Neural progenitor cell (in vitro differentiated cells): Measurements from ENCODE around the gene TNRC6C.

Experiments
- EZH2phosphoT487 ChIP-seq: fragments of 200-600 bp; sonication (generic); IDR thresholded peaks from 2 replicates; pipeline ENCODE4 v1.6.1; 2017; ENCODE audit warnings: antibody characterized with exemption
- TF ChIP-seq, protein P1 (sequence below): fragments of 200-600 bp; sonication (generic); IDR thresholded peaks from 2 replicates; pipeline ENCODE4 v1.5.1; 2017; ENCODE audit warnings: antibody characterized with exemption, mild to moderate bottlenecking

- TF ChIP-seq, protein P1, sequence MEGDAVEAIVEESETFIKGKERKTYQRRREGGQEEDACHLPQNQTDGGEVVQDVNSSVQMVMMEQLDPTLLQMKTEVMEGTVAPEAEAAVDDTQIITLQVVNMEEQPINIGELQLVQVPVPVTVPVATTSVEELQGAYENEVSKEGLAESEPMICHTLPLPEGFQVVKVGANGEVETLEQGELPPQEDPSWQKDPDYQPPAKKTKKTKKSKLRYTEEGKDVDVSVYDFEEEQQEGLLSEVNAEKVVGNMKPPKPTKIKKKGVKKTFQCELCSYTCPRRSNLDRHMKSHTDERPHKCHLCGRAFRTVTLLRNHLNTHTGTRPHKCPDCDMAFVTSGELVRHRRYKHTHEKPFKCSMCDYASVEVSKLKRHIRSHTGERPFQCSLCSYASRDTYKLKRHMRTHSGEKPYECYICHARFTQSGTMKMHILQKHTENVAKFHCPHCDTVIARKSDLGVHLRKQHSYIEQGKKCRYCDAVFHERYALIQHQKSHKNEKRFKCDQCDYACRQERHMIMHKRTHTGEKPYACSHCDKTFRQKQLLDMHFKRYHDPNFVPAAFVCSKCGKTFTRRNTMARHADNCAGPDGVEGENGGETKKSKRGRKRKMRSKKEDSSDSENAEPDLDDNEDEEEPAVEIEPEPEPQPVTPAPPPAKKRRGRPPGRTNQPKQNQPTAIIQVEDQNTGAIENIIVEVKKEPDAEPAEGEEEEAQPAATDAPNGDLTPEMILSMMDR = no peak
- no peak for TF ChIP-seq EZH2phosphoT487
Measured at GRCh38 chr17:78041386-78042179, 83.1 kb downstream of the TNRC6C start.
